Activated CD4-positive, alpha-beta T cell treated with anti-CD3 and anti-CD28 coated beads, Interleukin-2, amount 50 U/mL, for 16 hours (primary cell): ENCODE results near the gene OSBPL10.
A peak's percentile ranks its signal among the peaks of the same experiment; 100 is the strongest.
"Not testable (repeated sequence)": the region's sequence is repeated elsewhere in the genome, so short reads cannot be mapped to it uniquely, and the experiment has no call there.

Source experiments
- DNase-seq: peaks from one replicate; pipeline ENCODE4 v3.0.0-alpha.2; 2020

OSBPL10 gene

DNA sequence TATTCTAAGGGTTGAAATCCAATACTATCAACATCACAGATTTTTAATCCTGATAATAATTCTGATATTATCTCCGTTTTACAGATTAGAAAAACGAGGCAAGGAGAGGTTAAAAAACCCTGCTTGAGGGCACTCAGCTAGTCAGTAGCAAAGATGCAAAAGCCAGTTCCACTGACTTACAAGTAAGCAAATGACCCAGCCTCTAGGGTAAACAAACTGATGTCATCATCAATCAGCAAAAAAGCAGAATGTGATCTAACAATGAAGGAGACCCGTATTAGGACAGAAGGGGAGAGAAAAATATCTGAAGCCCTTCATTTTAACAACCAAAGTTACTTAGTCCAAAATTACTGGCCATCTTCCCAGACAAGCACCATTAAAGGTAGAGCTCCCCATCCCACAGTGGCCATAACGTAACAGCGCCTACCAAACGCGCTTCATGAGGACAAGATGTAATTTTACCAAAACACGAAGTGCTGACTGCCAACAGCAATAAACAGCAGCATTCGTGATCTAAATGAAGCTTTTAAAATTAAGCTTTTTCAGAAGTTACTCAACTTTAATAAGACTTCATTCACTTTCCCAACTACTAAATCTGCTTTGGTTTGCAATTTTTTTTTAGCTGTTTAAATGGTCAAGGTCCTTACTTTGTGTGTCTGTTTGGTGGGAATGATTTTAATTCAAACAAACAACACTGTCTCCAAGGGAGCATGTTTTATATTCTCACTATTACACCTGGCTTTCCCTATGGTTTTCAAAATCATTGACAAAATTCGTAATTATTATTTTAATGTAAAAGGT is 176.6 kb downstream of the OSBPL10 start:
- DNase-seq, result no peak

DNA sequence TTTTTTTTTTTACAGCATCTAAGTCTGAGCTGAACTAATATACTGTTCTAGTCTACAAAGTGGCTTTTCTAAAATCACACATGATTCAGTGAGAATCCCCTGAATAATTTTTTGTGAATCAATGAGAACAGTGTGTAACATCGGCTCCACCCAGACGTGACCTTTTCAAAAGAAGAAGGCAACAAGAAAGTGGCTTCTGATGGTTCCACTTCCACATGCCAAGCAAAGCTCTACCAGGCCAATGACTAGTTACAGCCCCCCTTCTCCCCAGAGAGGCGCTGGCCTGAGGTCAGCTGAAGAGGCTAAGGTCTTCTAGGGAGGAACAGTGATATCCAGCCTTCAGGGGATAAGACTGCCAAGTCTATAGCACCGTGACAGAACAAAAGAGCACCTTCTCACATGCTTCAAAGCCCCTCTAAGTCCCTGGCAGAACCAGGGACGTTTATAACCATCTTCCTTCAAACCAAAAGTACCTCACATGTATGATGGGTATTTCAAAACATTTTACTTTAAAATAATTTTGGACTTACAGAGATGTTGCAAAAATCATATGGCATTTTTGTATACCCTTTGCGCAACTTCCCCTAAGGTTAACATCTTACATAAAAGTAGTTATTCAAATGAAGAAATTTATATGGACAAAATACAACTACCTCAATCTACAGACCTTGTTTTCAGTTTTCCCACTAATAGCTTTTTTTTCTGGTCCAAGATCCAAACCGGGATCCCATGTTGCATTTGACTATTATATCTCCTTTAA is 177.9 kb downstream of the OSBPL10 start:
- DNase-seq, result no peak

DNA sequence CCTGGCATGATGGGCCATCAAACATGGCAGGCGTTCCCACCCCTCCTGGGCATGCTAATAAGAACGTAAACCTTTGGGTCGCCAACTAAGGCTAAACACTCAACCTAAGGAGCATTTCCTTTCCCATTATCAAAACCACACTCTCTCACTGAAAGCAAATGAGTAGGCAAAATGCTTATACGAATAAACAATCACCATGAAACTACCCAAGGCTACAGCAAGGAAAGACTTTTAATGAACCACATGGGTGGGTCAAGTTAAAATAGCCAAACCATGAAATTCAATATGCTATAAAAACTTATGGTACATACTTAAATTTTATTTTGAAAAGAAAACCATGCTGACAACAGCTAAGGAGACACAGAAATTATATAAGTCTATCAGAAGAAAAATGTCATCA is 180.6 kb downstream of the OSBPL10 start:
- no peak for DNase-seq

DNA sequence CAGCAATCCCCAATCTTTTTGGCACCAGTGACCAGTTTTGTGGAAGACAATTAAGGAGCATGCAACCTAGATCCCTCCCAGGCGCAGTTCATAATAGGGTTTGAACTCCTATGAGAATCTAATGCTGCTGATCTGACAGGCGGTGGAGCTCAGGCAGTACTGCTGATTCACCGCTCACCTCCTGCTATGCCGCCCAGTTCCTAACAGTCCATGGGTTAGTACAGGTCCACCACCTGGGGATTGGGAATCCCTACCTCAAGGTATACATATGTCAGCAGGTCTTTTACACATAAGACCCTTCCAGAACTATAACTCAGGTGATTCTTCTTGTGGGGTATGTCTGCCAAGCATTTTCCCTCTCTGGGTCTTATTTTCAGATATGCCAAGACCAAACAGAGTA is 182.2 kb downstream of the OSBPL10 start:
- no peak for DNase-seq

DNA sequence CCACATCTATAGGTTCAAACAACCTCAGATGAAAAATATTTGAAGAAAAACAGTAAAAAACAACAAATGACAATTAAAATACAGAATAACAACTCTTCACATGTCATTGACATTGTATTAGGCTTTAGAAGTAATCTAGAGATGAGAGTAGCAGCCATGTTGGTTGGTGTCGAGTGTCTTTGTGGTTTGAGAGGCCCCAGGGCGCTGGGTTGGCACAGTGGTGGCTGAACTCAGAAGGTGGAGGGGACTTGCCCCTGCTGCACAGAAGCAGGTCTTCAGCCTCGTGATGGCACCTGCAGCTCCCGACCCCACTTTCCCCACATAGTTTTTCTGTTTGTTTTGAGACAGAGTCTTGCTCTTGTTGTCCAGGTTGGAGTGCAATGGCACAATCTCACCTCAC is 187.2 kb downstream of the OSBPL10 start:
- no peak for DNase-seq

DNA sequence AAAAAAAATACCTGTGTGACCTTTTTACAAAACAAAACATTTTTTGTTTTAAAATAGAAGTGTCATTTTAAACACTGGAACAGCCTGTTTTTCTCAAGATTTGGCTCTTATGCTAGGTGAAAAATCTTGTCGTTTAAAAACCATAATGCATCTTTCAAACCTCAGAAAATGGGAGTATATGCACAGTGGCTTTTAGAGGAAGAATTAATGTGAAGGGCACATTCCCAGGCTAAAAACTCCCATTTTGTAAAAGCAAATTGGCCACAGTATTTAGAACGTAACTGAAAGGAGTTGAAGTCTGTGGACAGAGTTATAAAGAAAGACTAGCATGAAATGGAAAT is 190.0 kb downstream of the OSBPL10 start:
- DNase-seq, result no peak

DNA sequence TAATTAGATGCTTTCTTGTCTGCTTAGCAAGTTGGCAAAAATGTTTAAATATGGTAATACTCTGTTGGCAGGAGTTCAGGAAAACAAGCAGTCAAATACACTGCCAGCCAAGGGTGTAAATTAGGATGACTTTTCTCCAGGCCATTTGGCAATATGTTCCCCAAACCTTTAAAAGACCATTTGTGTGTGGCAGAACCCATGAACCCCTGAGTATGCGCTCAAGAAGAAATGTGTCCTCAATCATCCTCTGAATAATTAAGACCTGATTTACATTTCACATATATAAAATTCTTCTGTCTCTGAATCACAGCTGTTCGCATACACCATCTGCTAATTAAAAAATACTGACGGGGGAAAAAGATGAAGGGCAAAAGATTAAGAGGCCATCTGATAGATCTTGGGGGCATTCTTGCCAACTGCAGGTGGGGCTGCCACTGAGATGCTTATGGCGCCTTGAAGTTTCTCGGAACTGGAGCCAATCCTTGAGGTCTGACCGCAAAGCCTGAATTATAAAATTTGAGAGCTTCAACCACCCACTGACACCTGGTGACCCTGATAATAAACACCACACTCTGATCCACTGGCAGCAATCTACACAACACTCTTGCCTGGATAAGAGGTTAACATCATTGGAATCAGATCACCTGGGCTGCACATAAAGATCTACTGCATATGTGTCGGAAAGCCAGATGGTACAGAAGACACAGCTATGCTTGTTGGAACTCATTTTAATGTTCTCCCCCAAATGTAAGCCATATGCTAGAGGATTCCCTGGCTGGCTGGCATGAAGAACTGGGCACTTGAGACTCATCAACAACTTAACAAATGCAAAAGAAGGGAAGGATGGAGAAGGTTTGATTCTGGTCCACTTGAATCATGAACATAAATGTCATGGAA is 190.6 kb downstream of the OSBPL10 start:
- DNase-seq, result no peak

DNA sequence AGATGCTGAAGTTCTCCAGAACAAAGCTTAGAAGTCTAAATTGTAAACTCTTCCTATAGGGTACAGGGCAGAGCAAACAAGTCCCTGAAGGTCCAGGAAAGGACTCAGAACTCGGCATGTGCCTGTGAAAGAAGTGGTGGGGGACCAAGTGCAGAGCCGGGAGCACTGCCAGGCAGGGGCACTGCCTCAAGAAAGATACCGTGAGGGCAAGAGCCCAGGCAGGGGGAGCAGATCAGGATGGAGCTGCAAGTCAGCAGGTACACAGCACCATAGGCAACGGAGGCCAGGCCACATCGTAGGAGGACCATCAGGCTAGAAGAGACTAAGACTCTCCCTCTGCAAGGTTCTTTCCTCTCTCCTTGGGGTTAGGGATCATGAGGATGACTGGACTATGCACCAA is 191.6 kb downstream of the OSBPL10 start:
- no peak for DNase-seq

DNA sequence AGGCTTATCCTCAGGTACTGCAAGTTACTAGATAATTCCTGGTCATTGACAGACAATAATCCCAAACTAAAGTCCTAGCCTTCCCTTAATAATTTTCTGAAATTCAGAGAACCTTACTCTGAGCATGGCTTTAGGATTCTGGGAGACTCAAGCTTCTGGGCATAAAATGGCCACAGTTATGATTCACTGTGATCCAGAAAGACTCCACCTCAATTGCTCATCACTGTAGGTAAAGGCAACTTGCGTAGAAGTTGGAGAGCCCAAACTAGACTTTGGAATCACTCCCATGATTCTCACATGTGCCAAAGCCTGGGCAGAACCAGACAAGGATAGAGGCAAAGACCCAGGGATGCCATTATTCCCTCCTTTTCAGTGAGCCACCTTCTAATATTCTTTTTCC is 195.3 kb downstream of the OSBPL10 start:
- no peak for DNase-seq

DNA sequence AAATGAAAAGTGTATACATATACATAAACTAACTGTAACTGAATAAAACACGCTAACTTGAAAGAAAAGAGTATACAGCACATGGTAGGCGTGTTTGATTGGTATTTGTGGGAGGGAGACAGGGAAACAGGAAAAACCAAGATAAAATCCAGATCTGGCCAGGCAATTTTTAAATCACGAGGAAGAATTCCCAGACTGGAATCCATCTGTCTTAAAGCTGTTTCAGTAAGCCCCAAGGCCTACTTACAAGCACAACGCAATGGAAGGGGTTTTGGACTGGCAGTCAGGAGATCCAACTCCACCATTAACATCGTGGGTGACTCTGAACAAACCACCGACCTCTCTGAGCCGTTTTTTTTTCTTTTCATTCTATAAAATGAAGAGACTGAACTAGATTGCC is 195.8 kb downstream of the OSBPL10 start:
- no peak for DNase-seq

DNA sequence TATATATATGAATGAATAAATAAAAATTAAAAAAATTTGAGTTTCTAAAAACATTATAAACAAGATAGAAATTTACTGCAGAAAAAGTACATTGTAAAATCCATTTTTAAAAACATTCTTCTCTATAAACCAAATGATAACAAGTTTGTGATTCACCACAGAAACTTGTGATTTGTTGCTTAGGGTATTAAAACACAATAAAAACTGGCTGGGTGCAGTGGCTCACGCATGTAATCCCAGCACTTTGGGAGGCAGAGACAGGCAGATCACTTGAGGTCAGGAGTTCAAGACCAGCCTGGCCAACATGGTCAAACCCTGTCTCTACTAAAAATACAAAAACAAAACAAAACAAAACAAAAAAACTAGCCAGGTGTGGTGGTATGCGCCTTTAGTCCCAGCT is 197.2 kb downstream of the OSBPL10 start:
- DNase-seq, result not testable (repeated sequence)

DNA sequence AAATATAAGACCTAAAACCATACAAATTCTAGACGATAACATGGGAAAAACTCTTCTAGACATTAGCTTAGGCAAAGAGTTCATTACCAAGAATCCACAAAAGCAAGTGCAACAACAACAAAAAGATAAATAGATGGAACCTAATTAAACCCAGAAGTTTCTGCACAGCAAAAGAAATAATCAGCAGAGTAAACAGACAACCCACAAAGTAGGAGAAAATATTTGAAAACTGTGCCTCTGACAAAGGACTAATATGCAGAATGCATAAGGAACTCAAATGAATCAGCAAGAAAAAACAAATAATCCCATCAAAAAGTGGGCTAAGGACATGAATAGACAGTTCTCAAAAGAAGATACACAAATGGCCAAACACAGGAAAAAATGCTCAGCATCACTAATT is 198.8 kb downstream of the OSBPL10 start:
- DNase-seq, result not testable (repeated sequence)

DNA sequence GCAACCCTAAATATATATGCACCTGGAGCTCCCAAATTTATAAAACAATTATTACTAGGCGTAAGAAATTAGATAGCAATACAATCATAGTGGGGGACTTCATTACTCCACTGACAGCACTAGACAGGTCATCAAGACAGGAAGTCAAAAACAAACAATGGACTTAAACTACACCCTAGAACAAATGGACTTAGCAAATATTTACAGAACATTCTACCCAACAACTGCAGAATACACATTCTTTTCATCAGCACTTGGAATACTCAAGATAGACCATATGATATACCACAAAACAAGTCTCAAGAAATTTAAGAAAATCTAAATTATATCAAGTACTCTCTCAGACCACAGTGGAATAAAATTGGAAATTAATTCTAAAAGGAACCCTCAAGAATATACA is 201.5 kb downstream of the OSBPL10 start:
- DNase-seq, result no peak

DNA sequence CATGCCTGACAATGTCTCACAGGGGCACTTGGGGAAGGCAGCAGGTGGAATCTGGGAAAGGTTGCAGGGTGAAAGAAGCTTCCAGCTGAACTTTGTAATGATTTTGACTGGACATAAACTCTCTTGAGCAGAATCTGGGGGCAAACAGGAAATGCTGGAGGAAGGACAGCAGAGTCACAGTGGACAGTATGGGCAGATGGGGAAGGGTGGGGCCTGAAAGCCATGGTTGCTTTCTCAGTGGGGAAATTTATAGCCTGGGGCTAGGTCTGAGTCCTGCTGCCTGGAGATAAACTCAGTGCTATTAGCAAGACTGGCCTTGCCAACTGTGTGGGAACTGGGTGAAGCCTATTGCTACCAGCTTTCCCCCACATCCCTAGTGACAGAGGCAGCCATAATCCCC is 203.2 kb downstream of the OSBPL10 start:
- no peak for DNase-seq

DNA sequence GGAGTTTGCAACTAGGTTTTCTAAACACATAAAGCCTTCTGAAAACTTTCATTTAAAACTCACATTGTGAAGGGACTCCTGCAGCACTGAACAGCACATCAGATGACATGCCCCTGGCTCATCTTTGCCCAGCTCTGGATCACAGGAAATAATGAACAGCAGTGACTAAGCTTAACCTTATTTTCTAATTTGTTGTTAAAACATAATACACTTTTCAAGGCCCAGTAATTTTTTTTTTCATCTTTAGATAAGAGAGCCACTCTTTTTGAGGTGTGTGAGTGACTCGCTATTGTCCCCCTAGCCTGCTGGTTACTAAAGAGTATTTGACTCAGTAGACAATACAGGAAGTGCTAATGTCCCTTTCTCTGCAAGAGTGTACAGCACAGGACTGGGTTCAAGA is 204.0 kb downstream of the OSBPL10 start:
- no peak for DNase-seq

DNA sequence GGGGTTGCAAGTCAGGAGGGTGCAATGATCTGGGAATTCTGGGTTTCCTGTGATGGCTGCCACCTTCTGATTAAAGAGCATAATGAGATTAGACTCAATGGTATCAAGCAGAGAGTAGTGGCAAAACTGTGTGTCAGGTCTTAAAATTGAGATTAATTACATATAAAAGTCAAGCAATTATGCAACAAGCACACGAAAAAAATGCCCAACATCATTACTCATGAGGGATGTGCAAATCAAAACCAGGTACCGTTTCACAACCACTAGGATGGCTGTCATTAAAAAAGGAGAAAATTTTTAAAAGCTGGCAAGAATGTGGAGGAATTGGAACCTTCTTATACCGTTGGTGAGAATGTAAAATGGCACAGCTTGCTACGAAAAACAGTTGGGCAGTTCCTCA is 205.0 kb downstream of the OSBPL10 start:
- DNase-seq, result no peak

DNA sequence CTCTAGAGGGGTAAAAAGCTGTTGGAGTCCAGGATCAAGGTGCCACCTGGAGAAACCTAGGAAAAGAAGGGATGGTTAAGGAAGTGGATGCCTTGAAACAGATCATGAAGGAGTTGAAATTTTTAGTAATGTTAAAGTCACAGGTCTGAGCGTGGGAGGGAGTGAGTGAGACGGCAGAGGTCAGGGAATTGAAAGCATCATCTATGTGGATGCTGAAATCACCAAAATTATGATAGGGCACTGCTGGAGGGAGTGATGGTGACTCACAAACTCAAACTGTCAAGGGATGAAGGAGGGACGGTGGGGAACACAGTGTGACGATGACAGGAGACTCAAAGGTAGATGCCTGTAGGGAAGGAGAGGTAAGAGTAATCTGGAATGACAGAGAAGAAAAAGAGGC is 205.7 kb downstream of the OSBPL10 start:
- DNase-seq, result no peak

DNA sequence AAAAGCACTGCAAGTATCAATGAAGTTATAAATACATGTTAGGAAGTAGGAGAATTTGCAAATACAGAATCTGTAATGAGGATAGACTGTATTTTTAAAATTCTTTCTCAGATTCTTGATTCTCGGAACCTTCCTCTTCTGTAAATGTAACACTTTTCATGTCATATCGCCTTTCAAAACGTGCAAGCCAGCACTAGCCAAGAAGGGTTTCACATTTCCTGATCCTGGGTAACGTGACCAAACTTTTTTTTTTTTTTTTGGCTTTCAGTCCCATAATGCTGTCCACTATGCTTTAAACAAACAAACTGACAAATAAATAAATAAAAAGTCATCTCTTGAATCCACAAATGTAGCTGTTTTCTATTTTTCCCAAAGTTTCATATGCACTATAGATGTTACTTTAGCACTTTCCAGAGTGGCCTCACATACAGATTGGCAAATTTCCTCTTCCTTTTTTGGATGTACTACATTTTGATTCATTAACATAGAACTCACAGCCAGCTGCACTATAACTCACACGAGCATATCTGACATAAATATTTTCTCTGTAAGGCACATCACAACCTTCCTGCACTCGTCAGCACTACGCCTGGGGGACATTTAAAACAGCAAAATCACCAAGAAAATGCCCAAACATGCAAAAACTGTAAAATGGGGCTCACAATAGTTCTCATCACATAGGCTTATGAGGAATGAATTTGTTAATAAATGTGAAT is 208.1 kb downstream of the OSBPL10 start:
- no peak for DNase-seq

DNA sequence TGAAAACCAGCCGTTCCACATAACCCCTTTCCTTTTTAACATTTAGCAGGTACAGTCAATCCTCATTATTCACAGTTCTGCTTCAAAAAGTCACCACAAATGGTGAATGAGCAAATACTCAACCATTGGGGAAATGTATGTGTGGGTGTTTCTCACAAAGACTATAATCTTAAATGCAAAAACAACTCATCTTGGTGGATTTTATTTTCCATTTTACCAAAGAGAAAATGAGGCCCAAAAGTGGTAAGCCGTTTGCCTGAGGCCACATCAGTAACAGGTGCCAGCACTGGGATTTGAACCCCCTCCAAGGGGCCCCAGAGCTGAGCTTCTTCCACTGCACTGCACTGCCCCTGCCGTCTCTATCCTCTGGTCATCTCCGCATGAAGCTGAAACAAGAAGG is 208.8 kb downstream of the OSBPL10 start:
- DNase-seq, result peak; percentile 45

DNA sequence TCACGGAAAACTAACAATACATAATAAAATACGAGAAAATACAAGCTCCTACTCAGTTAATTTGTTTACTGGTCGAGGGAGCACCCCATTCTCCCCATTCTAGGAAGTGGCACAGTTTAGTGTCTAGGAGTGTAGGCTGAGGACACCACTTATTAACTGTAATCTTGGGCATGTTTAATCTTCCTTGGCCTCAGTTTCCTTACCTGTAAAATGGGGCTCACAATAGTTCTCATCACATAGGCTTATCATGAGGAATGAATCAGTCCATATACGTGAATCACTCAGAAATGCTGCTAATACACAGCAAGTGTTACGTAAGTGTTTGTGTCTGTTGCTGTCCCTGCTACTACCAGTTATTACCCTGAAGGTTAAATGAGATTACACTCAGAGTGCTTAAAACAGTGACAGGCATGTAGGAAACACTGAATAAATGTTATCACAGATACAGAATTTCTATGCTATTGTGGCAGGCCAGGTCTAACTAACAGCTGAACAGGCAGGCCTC is 210.2 kb downstream of the OSBPL10 start:
- no peak for DNase-seq

DNA sequence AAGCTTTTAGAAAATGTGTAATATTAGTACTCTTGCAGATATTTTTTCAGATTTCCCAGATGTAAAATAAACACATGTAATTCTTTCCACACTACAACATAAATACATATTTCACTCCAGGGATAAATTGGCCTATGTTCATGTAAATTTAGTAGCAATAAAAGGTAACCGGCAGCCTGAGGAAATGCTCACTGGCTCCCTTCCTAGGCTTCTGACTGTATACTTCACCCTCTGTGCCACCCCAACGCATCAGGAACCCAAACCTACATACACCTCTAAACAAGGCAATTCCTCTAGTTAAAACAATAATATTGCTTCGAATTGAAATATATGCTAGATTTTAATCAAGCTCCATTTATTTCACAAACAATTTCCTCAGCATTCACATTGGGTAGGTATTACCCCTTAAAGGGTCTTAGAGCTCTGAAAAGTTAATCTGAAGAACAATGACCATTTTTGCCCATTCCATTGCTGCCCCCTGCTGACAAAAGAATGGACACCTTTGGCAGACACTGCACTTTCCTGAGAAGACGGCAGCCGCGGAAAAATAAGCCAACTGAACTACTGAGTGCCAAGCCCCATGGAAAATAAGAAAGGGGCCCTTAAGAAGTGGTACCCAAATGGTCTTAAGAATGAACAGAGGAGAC is 212.5 kb downstream of the OSBPL10 start:
- peak; percentile 74 for DNase-seq

DNA sequence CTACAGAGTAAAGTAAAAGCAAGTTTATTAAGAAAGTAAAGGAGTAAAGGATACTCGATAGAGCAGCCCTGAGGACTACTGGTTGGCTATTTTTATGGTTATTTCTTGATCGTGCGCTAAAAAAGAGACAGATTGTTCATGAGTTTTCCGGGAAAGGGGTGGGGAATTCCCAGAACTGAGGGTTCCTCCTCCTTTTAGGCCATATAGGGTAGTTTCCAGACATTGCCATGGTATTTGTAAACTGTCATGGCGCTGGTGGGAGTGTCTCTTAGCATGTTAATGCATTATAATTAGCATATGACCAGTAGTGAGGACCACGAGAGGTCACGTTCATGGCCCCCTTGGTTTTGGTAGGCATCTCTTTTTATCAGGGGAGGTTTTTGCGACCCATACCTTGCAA is 213.1 kb downstream of the OSBPL10 start:
- DNase-seq, result no peak
